D721Med (cell line): ENCODE results near the gene CDC42BPB.
A peak's percentile ranks its signal among the peaks of the same experiment; 100 is the strongest.

ENCODE experiments used
- DNase-seq: peaks from one replicate; pipeline ENCODE4 v3.0.0; 2011; ENCODE audit warnings: low spot score; ENCODE audit not compliant: insufficient read length
- FAIRE-seq: peaks from 2 replicates; lab custom pipeline; 2011; peaks lifted over from hg19 to GRCh38; lab: Jason Lieb, UNC
- CTCF ChIP-seq: IDR thresholded peaks from 2 replicates; pipeline ENCODE4 v1.5.1; 2012; ENCODE audit warnings: mild to moderate bottlenecking, control low read depth; ENCODE audit not compliant: insufficient read depth; ENCODE audit errors: missing control alignments

CDC42BPB gene

GRCh38 chr14:102988054-102988453 is 69.3 kb downstream of the CDC42BPB start:
- DNase-seq, result no peak
- no peak for FAIRE-seq
- TF ChIP-seq CTCF, result no peak

- DNase-seq (no peak), FAIRE-seq (no peak)
- TF ChIP-seq CTCF, result no peak
Observed at GRCh38 chr14:102986810-102987579, 70.4 kb downstream of the CDC42BPB start.

- no peak for TF ChIP-seq CTCF
- FAIRE-seq, result no peak
- no peak for DNase-seq
Observed at GRCh38 chr14:102985665-102986064, 71.7 kb downstream of the CDC42BPB start.

- TF ChIP-seq CTCF, result no peak
- DNase-seq (no peak), FAIRE-seq (no peak)
Observed at GRCh38 chr14:102984336-102985102, 72.8 kb downstream of the CDC42BPB start.

- DNase-seq, result no peak
- no peak for FAIRE-seq
- TF ChIP-seq CTCF, result no peak
Observed at GRCh38 chr14:102983496-102983895, 73.9 kb downstream of the CDC42BPB start.

GRCh38 chr14:102982852-102983470 is 74.4 kb downstream of the CDC42BPB start:
- DNase-seq (no peak), FAIRE-seq (no peak)
- TF ChIP-seq CTCF, result peak; percentile 18

- FAIRE-seq (no peak), DNase-seq (no peak)
- TF ChIP-seq CTCF, result no peak
Observed at GRCh38 chr14:102980409-102980810, 76.9 kb downstream of the CDC42BPB start.
